ENCODE measurements around the gene MRE11. TPM values are rescaled to one million over a fixed set of nuclear protein-coding genes. Genes with fewer than 3 reads are reported as not detected.

MRE11 gene
- polyA plus RNA-seq, 1 of the 3 experiments (the other 2 are of a cell fraction) = 2.8 TPM

DNA sequence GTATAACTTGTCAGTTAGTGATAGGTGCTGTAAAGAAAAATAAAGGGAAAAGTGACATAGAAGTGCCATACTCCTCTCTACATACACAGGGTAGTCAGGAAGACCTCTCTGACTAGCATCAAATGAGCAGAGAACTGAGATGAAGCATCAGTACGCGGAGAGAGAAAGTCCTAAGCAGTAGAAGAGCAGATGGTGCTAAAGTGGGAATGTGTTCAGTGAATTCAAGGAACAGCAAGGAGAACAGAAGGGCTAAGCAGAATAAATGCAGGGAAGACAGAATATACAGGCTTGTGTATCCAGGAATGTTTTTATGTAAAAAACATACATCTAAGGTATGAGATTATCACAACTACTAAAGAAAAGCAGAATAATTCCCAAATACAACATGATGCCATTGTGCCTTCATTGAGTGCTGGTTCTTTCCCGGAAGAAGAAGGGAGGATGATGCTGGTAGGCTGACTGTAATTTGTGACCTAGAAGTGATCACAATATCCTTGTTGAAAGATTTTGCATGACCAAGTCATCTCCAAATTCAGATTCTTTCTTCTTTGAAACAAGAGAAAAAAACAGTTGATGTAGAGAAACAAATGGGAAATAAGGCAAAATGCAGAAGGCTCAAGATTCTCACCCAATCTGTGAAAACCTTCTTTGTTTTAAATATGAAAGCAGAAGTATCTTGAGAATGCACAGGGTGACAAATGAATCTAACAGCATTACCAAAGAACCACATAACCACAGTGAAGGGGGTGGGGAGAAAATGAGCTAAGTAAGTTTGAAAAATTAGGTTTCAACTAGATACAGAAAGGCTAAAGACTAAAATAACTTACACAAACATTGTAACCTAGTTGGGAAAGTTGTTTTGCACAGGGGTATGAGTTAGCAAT lies 20.5 kb downstream of the MRE11 start:
- H3K4me2 ChIP-seq = no peak overlapping the region
- H3K4me3 ChIP-seq (ENCODE audit: low read depth in 2 of 2, low read length in 1 of 2) = no peak overlapping the region
- CTCF ChIA-PET = no interaction called here
- 97% methylated on average over 3 of the region's 3 CpGs for WGBS (ENCODE audit: low lambda C conversion rate)
- no peak overlapping the region for H2AFZ ChIP-seq (ENCODE audit: low read depth)
- no peaks in the 10 kb centered on the region for H3K79me2 ChIP-seq (ENCODE audit: insufficient read depth)
- no peak overlapping the region for H3K27ac ChIP-seq (ENCODE audit: low read depth in 2 of 2, low read length in 1 of 2)
- peaks cover 22 to 45% of the 10 kb centered on the region in 2 experiments for H3K36me3 ChIP-seq (replicated peaks in 1 of 2; ENCODE audit: control insufficient read depth in 1 of 2, insufficient read depth in 2 of 2, low read length in 1 of 2)
- no peaks in the 10 kb centered on the region for H4K20me1 ChIP-seq (ENCODE audit: insufficient read depth)
- TF ChIP-seq FOXM1 (IDR thresholded peaks at IDR 0.05; ENCODE audit: low read depth) = no peak
- TF ChIP-seq MXI1 (IDR thresholded peaks at IDR 0.05; ENCODE audit: low read depth, low read length) = no peak
- no peak for TF ChIP-seq USF1 (IDR thresholded peaks at IDR 0.05; ENCODE audit: borderline replicate concordance, low read depth)
- no peak for TF ChIP-seq RXRA (IDR thresholded peaks at IDR 0.05; ENCODE audit: borderline replicate concordance, low read depth)
- TF ChIP-seq NRF1 (IDR thresholded peaks at IDR 0.05; ENCODE audit: low read depth, low read length) = no peak
- no peak for TF ChIP-seq CTCF (IDR thresholded peaks at IDR 0.05)
- no peak for TF ChIP-seq JUND (IDR thresholded peaks at IDR 0.05)
- TF ChIP-seq, protein P1, sequence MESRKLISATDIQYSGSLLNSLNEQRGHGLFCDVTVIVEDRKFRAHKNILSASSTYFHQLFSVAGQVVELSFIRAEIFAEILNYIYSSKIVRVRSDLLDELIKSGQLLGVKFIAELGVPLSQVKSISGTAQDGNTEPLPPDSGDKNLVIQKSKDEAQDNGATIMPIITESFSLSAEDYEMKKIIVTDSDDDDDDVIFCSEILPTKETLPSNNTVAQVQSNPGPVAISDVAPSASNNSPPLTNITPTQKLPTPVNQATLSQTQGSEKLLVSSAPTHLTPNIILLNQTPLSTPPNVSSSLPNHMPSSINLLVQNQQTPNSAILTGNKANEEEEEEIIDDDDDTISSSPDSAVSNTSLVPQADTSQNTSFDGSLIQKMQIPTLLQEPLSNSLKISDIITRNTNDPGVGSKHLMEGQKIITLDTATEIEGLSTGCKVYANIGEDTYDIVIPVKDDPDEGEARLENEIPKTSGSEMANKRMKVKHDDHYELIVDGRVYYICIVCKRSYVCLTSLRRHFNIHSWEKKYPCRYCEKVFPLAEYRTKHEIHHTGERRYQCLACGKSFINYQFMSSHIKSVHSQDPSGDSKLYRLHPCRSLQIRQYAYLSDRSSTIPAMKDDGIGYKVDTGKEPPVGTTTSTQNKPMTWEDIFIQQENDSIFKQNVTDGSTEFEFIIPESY (IDR thresholded peaks at IDR 0.05; ENCODE audit: borderline replicate concordance, low read depth) = no peak
- no peak for TF ChIP-seq GATA2 (CRISPR knock-in tag; IDR thresholded peaks at IDR 0.05)
- no peak for TF ChIP-seq EZH2phosphoT487 (IDR thresholded peaks at IDR 0.05; ENCODE audit: borderline replicate concordance, low read depth)
- TF ChIP-seq FOSL2 (IDR thresholded peaks at IDR 0.05; ENCODE audit: borderline replicate concordance, low read depth) = no peak
- TF ChIP-seq, protein P2, sequence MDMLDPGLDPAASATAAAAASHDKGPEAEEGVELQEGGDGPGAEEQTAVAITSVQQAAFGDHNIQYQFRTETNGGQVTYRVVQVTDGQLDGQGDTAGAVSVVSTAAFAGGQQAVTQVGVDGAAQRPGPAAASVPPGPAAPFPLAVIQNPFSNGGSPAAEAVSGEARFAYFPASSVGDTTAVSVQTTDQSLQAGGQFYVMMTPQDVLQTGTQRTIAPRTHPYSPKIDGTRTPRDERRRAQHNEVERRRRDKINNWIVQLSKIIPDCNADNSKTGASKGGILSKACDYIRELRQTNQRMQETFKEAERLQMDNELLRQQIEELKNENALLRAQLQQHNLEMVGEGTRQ (IDR thresholded peaks at IDR 0.05; ENCODE audit: borderline replicate concordance, low read depth, low read length) = no peak
- TF ChIP-seq, protein P3, sequence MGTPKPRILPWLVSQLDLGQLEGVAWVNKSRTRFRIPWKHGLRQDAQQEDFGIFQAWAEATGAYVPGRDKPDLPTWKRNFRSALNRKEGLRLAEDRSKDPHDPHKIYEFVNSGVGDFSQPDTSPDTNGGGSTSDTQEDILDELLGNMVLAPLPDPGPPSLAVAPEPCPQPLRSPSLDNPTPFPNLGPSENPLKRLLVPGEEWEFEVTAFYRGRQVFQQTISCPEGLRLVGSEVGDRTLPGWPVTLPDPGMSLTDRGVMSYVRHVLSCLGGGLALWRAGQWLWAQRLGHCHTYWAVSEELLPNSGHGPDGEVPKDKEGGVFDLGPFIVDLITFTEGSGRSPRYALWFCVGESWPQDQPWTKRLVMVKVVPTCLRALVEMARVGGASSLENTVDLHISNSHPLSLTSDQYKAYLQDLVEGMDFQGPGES (IDR thresholded peaks at IDR 0.05; ENCODE audit: low read depth, low read length) = no peak
- TF ChIP-seq EP300 (IDR thresholded peaks at IDR 0.05; ENCODE audit: borderline replicate concordance in 1 of 2, low read depth in 1 of 2, low read length in 1 of 2) = no peak
- TF ChIP-seq YY1 (IDR thresholded peaks at IDR 0.05; ENCODE audit: low read depth) = no peak
- no peak for TF ChIP-seq PBX3 (IDR thresholded peaks at IDR 0.05)
- TF ChIP-seq CHD2 (IDR thresholded peaks at IDR 0.05; ENCODE audit: low read length, partially characterized antibody) = no peak
- no peak for TF ChIP-seq RAD21 (IDR thresholded peaks at IDR 0.05; ENCODE audit: low read length)
- POLR2A ChIA-PET = no interaction called here
- DNase-seq = no peak
- H3K9ac ChIP-seq = no peak overlapping the region
- no peaks in the 10 kb centered on the region for H3K9me3 ChIP-seq
- H3K9me2 ChIP-seq = no peaks in the 10 kb centered on the region
- H3F3A ChIP-seq (replicated peaks; ENCODE audit: insufficient read depth) = no peaks in the 10 kb centered on the region
- H3K27me3 ChIP-seq (ENCODE audit: insufficient read depth) = no peaks in the 10 kb centered on the region
- no peaks in the 10 kb centered on the region for H3K4me1 ChIP-seq (ENCODE audit: control insufficient read depth in 1 of 2, insufficient read depth in 2 of 2, low read depth in 1 of 2, low read length in 1 of 2)
